NB4 (cell line): ENCODE results near the gene TEPSIN.

Experiments
- CTCF ChIP-seq: IDR thresholded peaks from one replicate; pipeline ENCODE4 v1.5.1; 2012; ENCODE audit warnings: low read depth, low read length
- MYC ChIP-seq: IDR thresholded peaks from 2 replicates; pipeline ENCODE4 v1.6.1; 2011; ENCODE audit warnings: low read depth, low read length
- POLR2A ChIP-seq: IDR thresholded peaks from 2 replicates; pipeline ENCODE4 v1.6.1; 2011; ENCODE audit warnings: mild to moderate bottlenecking; ENCODE audit not compliant: insufficient read length; ENCODE audit errors: extremely low read depth
- TF ChIP-seq, protein P1 (sequence below): IDR thresholded peaks from 2 replicates; pipeline ENCODE4 v1.6.1; 2011; ENCODE audit warnings: low read depth, low read length

DNA sequence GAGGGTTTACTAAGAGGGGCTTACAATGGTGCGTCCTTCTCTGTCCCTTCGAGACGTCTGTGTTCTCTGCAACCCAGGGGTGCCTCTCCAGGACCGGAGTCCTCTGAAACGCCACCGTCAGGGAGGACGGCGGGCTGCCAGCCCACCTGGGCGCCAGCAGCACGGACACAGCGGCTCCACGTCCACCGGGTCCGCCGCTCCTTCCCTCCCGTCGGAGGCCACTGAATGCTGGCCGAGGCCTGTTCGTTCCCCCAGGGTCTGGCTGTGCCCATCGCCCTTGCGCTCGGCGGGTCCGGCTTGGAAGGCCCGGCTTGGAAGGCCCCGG lies 403 bp downstream of the TEPSIN start:
- TF ChIP-seq CTCF, result no peak
- TF ChIP-seq MYC, result no peak
- TF ChIP-seq POLR2A, result no peak
- TF ChIP-seq, protein P1, sequence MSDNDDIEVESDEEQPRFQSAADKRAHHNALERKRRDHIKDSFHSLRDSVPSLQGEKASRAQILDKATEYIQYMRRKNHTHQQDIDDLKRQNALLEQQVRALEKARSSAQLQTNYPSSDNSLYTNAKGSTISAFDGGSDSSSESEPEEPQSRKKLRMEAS, result no peak
